HG02938 (cell line): ENCODE results near the gene HS2ST1.
"Not testable (repeated sequence)": the region's sequence is repeated elsewhere in the genome, so short reads cannot be mapped to it uniquely, and the experiment has no call there.

Experiments
- ATAC-seq: cut with Tn5 transposase; IDR thresholded peaks from one replicate; pipeline ENCODE4 v1.9.1; 2021; ENCODE audit warnings: mild to moderate bottlenecking, moderate library complexity; ENCODE audit not compliant: unreplicated experiment

Gene HS2ST1

GRCh38 chr1:86914601-86914997 lies at the start of gene HS2ST1:
HS2ST1 (plus strand) TSS chr1:86914635.
- no peak for ATAC-seq

GRCh38 chr1:86865973-86866637 lies 48.3 kb upstream of the HS2ST1 start:
- peak; percentile 43 for ATAC-seq

GRCh38 chr1:86866665-86867064 lies 47.8 kb upstream of the HS2ST1 start:
- ATAC-seq, result peak; percentile 23

GRCh38 chr1:86867278-86867677 lies 47.2 kb upstream of the HS2ST1 start:
- not testable (repeated sequence) for ATAC-seq

- no peak for ATAC-seq
Observed at GRCh38 chr1:86868477-86868876, 46.0 kb upstream of the HS2ST1 start.

GRCh38 chr1:86871001-86871400 lies 43.4 kb upstream of the HS2ST1 start:
- no peak for ATAC-seq

- no peak for ATAC-seq
Observed at GRCh38 chr1:86872086-86872485, 42.3 kb upstream of the HS2ST1 start.

GRCh38 chr1:86875722-86876121 lies 38.7 kb upstream of the HS2ST1 start:
- no peak for ATAC-seq

GRCh38 chr1:86887479-86888162 lies 26.8 kb upstream of the HS2ST1 start:
- ATAC-seq, result peak; percentile 91

GRCh38 chr1:86888327-86888726 lies 26.1 kb upstream of the HS2ST1 start:
- no peak for ATAC-seq

- not testable (repeated sequence) for ATAC-seq
Observed at GRCh38 chr1:86899401-86899800, 15.0 kb upstream of the HS2ST1 start.

GRCh38 chr1:86905875-86906274 lies 8.6 kb upstream of the HS2ST1 start:
- ATAC-seq, result no peak

GRCh38 chr1:86906419-86906818 lies 8.0 kb upstream of the HS2ST1 start:
- no peak for ATAC-seq

- no peak for ATAC-seq
Observed at GRCh38 chr1:86912281-86912900, 2.0 kb upstream of the HS2ST1 start.

- no peak for ATAC-seq
Observed at GRCh38 chr1:86913399-86913895, 988 bp upstream of the HS2ST1 start.

GRCh38 chr1:86913896-86914600 lies 387 bp upstream of the HS2ST1 start, which contains the start of gene SELENOF:
SELENOF (minus strand) TSS chr1:86914126; CDS start chr1:86914111, 15 bp downstream.
- ATAC-seq, result peak; percentile 85

- peak; percentile 20 for ATAC-seq
Observed at GRCh38 chr1:86914998-86915736, 732 bp downstream of the HS2ST1 start.

GRCh38 chr1:86915737-86916235 lies 1.4 kb downstream of the HS2ST1 start:
- no peak for ATAC-seq

GRCh38 chr1:86916752-86917151 lies 2.3 kb downstream of the HS2ST1 start:
- ATAC-seq, result no peak

GRCh38 chr1:86922445-86922844 lies 8.0 kb downstream of the HS2ST1 start:
- ATAC-seq, result no peak
